HepG2 (cell line): ENCODE data around the gene WDR45B. TPM values are rescaled to one million over a fixed set of nuclear protein-coding genes. Genes with fewer than 3 reads are reported as not detected.

Experiments used
- HNF1B ChIP-seq: sonication (generic); formaldehyde crosslinking; IDR thresholded peaks from 2 replicates; pipeline ENCODE4 v1.5.1; 2020; ENCODE audit warnings: mild to moderate bottlenecking, moderate library complexity, missing genetic modification reagents
- HNRNPLL ChIP-seq: fragments of 200-400 bp; formaldehyde crosslinking; IDR thresholded peaks from 2 replicates; pipeline ENCODE4 v1.6.1; 2017; ENCODE audit warnings: mild to moderate bottlenecking, low read depth, low read length; ENCODE audit not compliant: poor library complexity, severe bottlenecking
- KDM5B ChIP-seq: sonication (generic); formaldehyde crosslinking; IDR thresholded peaks from 2 replicates; pipeline ENCODE4 v1.4.0; 2020; ENCODE audit warnings: missing genetic modification reagents, mild to moderate bottlenecking, borderline replicate concordance
- SETDB1 ChIP-seq: sonication (generic); formaldehyde crosslinking; IDR thresholded peaks from 2 replicates; pipeline ENCODE4 v1.5.1; 2020; ENCODE audit warnings: missing genetic modification reagents, mild to moderate bottlenecking, borderline replicate concordance
- TOE1 ChIP-seq: sonication (generic); formaldehyde crosslinking; IDR thresholded peaks from 2 replicates; pipeline ENCODE4 v1.4.0; 2020; ENCODE audit warnings: mild to moderate bottlenecking, missing genetic modification reagents
- ZNF225 ChIP-seq: sonication (generic); formaldehyde crosslinking; IDR thresholded peaks from 2 replicates; pipeline ENCODE4 v1.4.0; 2020; ENCODE audit warnings: mild to moderate bottlenecking, missing genetic modification reagents
- ZNF7 ChIP-seq: IDR thresholded peaks from 2 replicates; pipeline ENCODE4 v1.6.1; 2016; ENCODE audit warnings: missing biosample characterization, missing genetic modification reagents
- ZNF883 ChIP-seq: sonication (generic); formaldehyde crosslinking; IDR thresholded peaks from 2 replicates; pipeline ENCODE4 v1.5.1; 2020; ENCODE audit warnings: mild to moderate bottlenecking, missing genetic modification reagents; ENCODE audit errors: not compliant biosample characterization
- polyA plus RNA-seq, 8 experiments: library from polyadenylated mRNA; depleted of rRNA in 3 of 8; stranded (reverse) in 7 of 8; unstranded in 1 of 8; fragments of >200 nt; fragmentation: Illumina TruSeq in 4 of 8; extraction: Trizol in 4 of 8; gene quantifications; 2 replicates each; pipeline versions ENCODE4 v1.2.1 to v1.2.3, GENCODE V29; 2011 to 2016; ENCODE audit warnings: low read depth in 4 of 8, missing spikeins in 1 of 8, mixed read lengths in 1 of 8; ENCODE audit not compliant: insufficient read depth in 1 of 8
- total RNA-seq, 5 experiments: library from RNA; depleted of rRNA; stranded (reverse); fragments of >200 nt; fragmentation: Illumina TruSeq; extraction: Trizol; gene quantifications; 2 replicates each; pipeline ENCODE4 v1.2.3, GENCODE V29; 2016; ENCODE audit warnings: low read depth in 1 of 5
- TF ChIP-seq, protein P1 (sequence below): sonication (generic); formaldehyde crosslinking; IDR thresholded peaks from 2 replicates; pipeline ENCODE4 v1.4.0; 2020; ENCODE audit warnings: missing genetic modification reagents
- TF ChIP-seq, protein P2 (sequence below): sonication (generic); formaldehyde crosslinking; IDR thresholded peaks from 2 replicates; pipeline ENCODE4 v1.5.1; 2020; ENCODE audit warnings: mild to moderate bottlenecking, missing genetic modification reagents, moderate library complexity
- TF ChIP-seq, protein P3 (sequence below): sonication (generic); formaldehyde crosslinking; conservative IDR thresholded peaks from 2 replicates; pipeline ENCODE4 v1.4.0; 2020; ENCODE audit warnings: mild to moderate bottlenecking, missing genetic modification reagents, moderate library complexity

The WDR45B gene
- total and polyA plus RNA-seq, 2 of the 13 experiments (the other 11 are each of a cell fraction or from before 2014, with no cell fraction given), result 86.2 to 155 TPM

DNA sequence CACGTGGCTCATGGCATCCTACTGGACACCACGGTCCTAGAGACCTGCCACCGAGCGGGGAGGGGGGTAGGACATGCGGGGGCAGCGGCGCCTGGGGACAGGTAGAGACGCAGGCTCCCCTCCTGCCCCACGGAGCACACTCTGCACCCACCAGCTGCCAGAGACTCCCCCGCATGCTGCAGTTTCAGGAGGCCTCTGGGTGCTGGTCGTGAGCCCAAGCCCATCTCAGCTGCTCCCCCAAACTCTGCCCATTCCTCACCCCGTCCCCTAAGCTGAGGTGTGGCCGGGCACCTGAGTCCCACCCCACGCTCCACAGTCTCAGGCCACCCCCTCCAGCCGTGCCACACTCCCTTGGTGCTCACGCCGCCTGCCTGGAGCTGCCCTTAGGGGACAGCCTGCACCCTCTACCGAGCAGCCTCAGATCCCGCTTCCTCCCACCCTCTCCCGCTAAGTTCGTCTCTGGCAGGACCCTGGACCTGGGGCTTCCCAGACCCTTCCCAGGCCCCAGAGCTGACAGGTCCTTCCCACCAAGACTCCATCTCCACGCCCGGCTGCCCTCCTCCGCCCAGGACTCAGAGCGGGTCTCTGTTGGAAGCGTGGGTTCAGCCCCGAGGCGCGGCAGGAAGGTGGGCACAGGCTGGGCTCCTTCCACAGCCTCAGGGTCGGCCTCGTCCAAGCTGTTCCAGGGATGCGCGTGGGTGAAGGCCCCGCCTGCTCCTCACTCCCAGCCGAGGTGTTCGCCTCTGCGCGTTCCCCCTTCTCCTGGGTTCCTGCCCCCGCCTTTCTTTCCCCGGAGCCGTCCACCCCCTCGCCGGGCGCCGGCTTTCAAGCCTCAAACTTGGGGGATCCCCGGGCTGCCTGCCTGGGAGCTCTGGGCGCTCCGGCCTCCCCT lies 48.9 kb upstream of the WDR45B start (continued):
- TF ChIP-seq, protein P1, sequence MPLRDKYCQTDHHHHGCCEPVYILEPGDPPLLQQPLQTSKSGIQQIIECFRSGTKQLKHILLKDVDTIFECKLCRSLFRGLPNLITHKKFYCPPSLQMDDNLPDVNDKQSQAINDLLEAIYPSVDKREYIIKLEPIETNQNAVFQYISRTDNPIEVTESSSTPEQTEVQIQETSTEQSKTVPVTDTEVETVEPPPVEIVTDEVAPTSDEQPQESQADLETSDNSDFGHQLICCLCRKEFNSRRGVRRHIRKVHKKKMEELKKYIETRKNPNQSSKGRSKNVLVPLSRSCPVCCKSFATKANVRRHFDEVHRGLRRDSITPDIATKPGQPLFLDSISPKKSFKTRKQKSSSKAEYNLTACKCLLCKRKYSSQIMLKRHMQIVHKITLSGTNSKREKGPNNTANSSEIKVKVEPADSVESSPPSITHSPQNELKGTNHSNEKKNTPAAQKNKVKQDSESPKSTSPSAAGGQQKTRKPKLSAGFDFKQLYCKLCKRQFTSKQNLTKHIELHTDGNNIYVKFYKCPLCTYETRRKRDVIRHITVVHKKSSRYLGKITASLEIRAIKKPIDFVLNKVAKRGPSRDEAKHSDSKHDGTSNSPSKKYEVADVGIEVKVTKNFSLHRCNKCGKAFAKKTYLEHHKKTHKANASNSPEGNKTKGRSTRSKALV (CRISPR knock-in tag), result 0 out of 2 replicates have a peak, but pooled peaks have one; percentile 22
- TF ChIP-seq, protein P2, sequence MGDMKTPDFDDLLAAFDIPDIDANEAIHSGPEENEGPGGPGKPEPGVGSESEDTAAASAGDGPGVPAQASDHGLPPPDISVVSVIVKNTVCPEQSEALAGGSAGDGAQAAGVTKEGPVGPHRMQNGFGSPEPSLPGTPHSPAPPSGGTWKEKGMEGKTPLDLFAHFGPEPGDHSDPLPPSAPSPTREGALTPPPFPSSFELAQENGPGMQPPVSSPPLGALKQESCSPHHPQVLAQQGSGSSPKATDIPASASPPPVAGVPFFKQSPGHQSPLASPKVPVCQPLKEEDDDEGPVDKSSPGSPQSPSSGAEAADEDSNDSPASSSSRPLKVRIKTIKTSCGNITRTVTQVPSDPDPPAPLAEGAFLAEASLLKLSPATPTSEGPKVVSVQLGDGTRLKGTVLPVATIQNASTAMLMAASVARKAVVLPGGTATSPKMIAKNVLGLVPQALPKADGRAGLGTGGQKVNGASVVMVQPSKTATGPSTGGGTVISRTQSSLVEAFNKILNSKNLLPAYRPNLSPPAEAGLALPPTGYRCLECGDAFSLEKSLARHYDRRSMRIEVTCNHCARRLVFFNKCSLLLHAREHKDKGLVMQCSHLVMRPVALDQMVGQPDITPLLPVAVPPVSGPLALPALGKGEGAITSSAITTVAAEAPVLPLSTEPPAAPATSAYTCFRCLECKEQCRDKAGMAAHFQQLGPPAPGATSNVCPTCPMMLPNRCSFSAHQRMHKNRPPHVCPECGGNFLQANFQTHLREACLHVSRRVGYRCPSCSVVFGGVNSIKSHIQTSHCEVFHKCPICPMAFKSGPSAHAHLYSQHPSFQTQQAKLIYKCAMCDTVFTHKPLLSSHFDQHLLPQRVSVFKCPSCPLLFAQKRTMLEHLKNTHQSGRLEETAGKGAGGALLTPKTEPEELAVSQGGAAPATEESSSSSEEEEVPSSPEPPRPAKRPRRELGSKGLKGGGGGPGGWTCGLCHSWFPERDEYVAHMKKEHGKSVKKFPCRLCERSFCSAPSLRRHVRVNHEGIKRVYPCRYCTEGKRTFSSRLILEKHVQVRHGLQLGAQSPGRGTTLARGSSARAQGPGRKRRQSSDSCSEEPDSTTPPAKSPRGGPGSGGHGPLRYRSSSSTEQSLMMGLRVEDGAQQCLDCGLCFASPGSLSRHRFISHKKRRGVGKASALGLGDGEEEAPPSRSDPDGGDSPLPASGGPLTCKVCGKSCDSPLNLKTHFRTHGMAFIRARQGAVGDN (CRISPR knock-in tag), result peak; percentile 53; the same call in 1 of the 2 replicates
- TF ChIP-seq, protein P3, sequence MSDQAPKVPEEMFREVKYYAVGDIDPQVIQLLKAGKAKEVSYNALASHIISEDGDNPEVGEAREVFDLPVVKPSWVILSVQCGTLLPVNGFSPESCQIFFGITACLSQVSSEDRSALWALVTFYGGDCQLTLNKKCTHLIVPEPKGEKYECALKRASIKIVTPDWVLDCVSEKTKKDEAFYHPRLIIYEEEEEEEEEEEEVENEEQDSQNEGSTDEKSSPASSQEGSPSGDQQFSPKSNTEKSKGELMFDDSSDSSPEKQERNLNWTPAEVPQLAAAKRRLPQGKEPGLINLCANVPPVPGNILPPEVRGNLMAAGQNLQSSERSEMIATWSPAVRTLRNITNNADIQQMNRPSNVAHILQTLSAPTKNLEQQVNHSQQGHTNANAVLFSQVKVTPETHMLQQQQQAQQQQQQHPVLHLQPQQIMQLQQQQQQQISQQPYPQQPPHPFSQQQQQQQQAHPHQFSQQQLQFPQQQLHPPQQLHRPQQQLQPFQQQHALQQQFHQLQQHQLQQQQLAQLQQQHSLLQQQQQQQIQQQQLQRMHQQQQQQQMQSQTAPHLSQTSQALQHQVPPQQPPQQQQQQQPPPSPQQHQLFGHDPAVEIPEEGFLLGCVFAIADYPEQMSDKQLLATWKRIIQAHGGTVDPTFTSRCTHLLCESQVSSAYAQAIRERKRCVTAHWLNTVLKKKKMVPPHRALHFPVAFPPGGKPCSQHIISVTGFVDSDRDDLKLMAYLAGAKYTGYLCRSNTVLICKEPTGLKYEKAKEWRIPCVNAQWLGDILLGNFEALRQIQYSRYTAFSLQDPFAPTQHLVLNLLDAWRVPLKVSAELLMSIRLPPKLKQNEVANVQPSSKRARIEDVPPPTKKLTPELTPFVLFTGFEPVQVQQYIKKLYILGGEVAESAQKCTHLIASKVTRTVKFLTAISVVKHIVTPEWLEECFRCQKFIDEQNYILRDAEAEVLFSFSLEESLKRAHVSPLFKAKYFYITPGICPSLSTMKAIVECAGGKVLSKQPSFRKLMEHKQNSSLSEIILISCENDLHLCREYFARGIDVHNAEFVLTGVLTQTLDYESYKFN, result no peak
- TF ChIP-seq HNF1B (CRISPR knock-in tag) (peak; percentile 46; the same call in 1 of the 2 replicates), KDM5B (CRISPR knock-in tag) (peak; percentile 33), HNRNPLL (peak; percentile 25), TOE1 (CRISPR knock-in tag) (no peak), ZNF883 (CRISPR knock-in tag) (peak; percentile 38), SETDB1 (CRISPR knock-in tag) (0 out of 2 replicates have a peak, but pooled peaks have one; percentile 40), ZNF225 (no peak), ZNF7 (CRISPR knock-in tag) (no peak)
